ENCODE results near the gene GLIS1. TPM values are rescaled to one million over a fixed set of nuclear protein-coding genes. Genes with fewer than 3 reads are reported as not detected.

Gene GLIS1
- total RNA-seq, 4 donors from 2014 or later: 0.63 to 2.4 (median 1.0) TPM

GRCh38 chr1:53576866-53577760 is 161.9 kb downstream of the GLIS1 start:
- 80 to 87% methylated on average over 5 of the region's 5 CpGs for WGBS, 2 donors
- intact Hi-C loops (cut with DNase I; ENCODE audit: low total_unique reads): no loop called here
- TF ChIP-seq, protein P1, sequence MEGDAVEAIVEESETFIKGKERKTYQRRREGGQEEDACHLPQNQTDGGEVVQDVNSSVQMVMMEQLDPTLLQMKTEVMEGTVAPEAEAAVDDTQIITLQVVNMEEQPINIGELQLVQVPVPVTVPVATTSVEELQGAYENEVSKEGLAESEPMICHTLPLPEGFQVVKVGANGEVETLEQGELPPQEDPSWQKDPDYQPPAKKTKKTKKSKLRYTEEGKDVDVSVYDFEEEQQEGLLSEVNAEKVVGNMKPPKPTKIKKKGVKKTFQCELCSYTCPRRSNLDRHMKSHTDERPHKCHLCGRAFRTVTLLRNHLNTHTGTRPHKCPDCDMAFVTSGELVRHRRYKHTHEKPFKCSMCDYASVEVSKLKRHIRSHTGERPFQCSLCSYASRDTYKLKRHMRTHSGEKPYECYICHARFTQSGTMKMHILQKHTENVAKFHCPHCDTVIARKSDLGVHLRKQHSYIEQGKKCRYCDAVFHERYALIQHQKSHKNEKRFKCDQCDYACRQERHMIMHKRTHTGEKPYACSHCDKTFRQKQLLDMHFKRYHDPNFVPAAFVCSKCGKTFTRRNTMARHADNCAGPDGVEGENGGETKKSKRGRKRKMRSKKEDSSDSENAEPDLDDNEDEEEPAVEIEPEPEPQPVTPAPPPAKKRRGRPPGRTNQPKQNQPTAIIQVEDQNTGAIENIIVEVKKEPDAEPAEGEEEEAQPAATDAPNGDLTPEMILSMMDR (IDR thresholded peaks at IDR 0.05): no peak
- no peak for TF ChIP-seq POLR2A (IDR thresholded peaks at IDR 0.05)
- no peak overlapping the region for H3K4me3 ChIP-seq (ENCODE audit: low read depth, poor library complexity, severe bottlenecking)
- peak in 1 of 2 donors; percentile 67 for DNase-seq (ENCODE audit: low spot score in 2 of 2)

- H3K4me3 ChIP-seq (ENCODE audit: low read depth, poor library complexity, severe bottlenecking): no peak overlapping the region
Measured at GRCh38 chr1:53576381-53576801, 162.6 kb downstream of the GLIS1 start.

GRCh38 chr1:53575955-53576320 is 163.0 kb downstream of the GLIS1 start:
- intact Hi-C loops (cut with DNase I; ENCODE audit: low total_unique reads): no loop called here
- no peak overlapping the region for H3K4me3 ChIP-seq (ENCODE audit: low read depth, poor library complexity, severe bottlenecking)
- peak in 1 of 2 donors; percentile 74 for DNase-seq (ENCODE audit: low spot score in 2 of 2)
- 82 to 90% methylated on average over 5 of the region's 5 CpGs for WGBS, 2 donors
- TF ChIP-seq POLR2A (IDR thresholded peaks at IDR 0.05): no peak

More at GRCh38 chr1:53576381-53576801, 162.6 kb downstream of the GLIS1 start:
- TF ChIP-seq, protein P1 (IDR thresholded peaks at IDR 0.05): no peak
- TF ChIP-seq POLR2A (IDR thresholded peaks at IDR 0.05): no peak
- intact Hi-C loops (cut with DNase I; ENCODE audit: low total_unique reads): no loop called here
- 81 to 84% methylated on average over 6 of the region's 6 CpGs for WGBS, 2 donors
- peak in 1 of 2 donors; percentile 72 for DNase-seq (ENCODE audit: low spot score in 2 of 2)

- intact Hi-C loops (cut with DNase I; ENCODE audit: low total_unique reads): no loop called here
- 69 to 71% methylated on average over 14 of the region's 14 CpGs for WGBS, 2 donors
- DNase-seq (ENCODE audit: low spot score in 2 of 2): peak in 1 of 2 donors; percentile 64
- no peak for TF ChIP-seq POLR2A (IDR thresholded peaks at IDR 0.05)
- TF ChIP-seq, protein P1 (IDR thresholded peaks at IDR 0.05): no peak
- no peak overlapping the region for H3K4me3 ChIP-seq (ENCODE audit: low read depth, poor library complexity, severe bottlenecking)
Measured at GRCh38 chr1:53575141-53575954, 163.6 kb downstream of the GLIS1 start.

DNA sequence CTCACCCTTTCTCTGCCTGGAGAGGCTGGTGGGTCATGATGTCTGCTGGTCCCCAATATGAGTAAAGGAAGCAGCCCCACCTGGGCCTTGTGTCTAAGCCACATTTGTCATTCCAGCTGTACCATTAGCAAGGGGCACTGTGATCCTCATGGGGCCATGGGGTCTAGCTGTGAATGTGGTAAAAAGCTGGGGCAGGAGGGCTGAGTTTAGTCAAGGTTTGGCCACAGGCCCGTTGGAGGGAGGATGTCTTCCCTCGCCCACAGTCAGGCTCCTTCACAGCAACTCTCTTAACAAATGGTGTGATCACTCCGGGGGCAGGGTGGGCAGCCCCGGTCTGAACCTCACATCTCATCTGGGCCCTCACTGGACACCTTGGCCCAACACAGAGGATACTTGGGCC is 164.3 kb downstream of the GLIS1 start:
- 63 to 65% methylated on average over 4 of the region's 4 CpGs for WGBS, 2 donors
- H3K4me3 ChIP-seq (ENCODE audit: low read depth, poor library complexity, severe bottlenecking): no peak overlapping the region
- TF ChIP-seq, protein P1 (IDR thresholded peaks at IDR 0.05): no peak
- no peak for TF ChIP-seq POLR2A (IDR thresholded peaks at IDR 0.05)
- intact Hi-C loops (cut with DNase I; ENCODE audit: low total_unique reads): no loop called here
- DNase-seq (ENCODE audit: low spot score in 2 of 2): peak in 1 of 2 donors; percentile 59

- 54 to 100% methylated on average over 2 to 4 of the region's 4 CpGs for WGBS, 2 donors
- H3K4me3 ChIP-seq (ENCODE audit: low read depth, poor library complexity, severe bottlenecking): no peak overlapping the region
- no peak for TF ChIP-seq POLR2A (IDR thresholded peaks at IDR 0.05)
- TF ChIP-seq, protein P1 (IDR thresholded peaks at IDR 0.05): no peak
- intact Hi-C loops (cut with DNase I; ENCODE audit: low total_unique reads): no loop called here
- DNase-seq (ENCODE audit: low spot score in 2 of 2): peak in 1 of 2 donors; percentile 65
Measured at GRCh38 chr1:53573931-53574330, 165.0 kb downstream of the GLIS1 start.

All from lower leg skin (tissue), 4 donors.